Measurements from ENCODE around the gene TMEM209.

TMEM209 gene

GRCh38 chr7:130118294-130118693, 86.9 kb downstream of the TMEM209 start:
- DNase-seq = no peak

DNA sequence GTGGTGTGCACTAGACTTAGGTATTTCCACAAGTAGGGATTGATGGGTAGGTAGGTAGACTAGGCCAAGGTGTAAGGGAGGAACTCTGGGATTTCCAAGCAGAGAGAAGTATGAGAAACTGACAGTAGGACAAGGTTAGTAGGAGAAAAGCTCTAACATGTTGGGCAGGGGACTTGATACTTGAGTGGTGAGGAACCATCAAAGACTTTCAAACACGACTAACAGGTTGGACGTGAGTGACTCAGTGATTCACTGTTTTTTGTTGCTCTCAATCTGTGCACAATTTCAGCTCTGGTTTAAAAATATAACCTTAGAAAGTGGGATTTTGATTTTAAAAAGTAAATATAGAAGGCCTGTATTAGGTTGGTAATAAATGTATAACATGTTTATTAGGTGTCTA, 90.4 kb downstream of the TMEM209 start:
- DNase-seq = no peak

Data from NCI-H446 treated with DMSO at 0.1 percent for 48 hours (cell line).